GM12878 (cell line): ENCODE measurements around the gene ANAPC7. TPM values are rescaled to one million over a fixed set of nuclear protein-coding genes. Genes with fewer than 3 reads are reported as not detected.

Experiments used
- ATAC-seq: fragments of 200-7000 bp; cut with Tn5 transposase; 3 replicates; pipeline ENCODE4 v1.9.1; 2020; ENCODE audit warnings: mild to moderate bottlenecking, moderate library complexity
- BruUV-seq: library from RNA; stranded (reverse); fragments of 400-500 nt; replicated peaks from 2 replicates; lab custom pipeline; 2021; lab: Mats Ljungman, UMichigan
- CTCF ChIA-PET: fragments of 300-600 bp; sonication (Branson Sonifier 250); formaldehyde crosslinking; extraction: SDS; loops from one replicate; lab custom pipeline; 2021; ENCODE audit warnings: inconsistent platforms; lab: Yijun Ruan, JAX
- POLR2A ChIA-PET: fragments of 350-600 bp; formaldehyde crosslinking; extraction: SDS; loops from one replicate; lab custom pipeline; 2021; ENCODE audit warnings: inconsistent platforms; lab: Charles Lee
- RAD21 ChIA-PET: fragments of 300-600 bp; sonication (Branson Sonifier 250); formaldehyde crosslinking; loops from one replicate; lab custom pipeline; 2023; ENCODE audit warnings: antibody characterized with exemption; ENCODE audit not compliant: unreplicated experiment; lab: Charles Lee
- SMC1A ChIA-PET: fragments of 300-600 bp; sonication (Branson Sonifier 250); formaldehyde crosslinking; loops from one replicate; lab custom pipeline; 2023; ENCODE audit not compliant: unreplicated experiment, uncharacterized antibody; lab: Charles Lee
- DNase-seq: peaks from one replicate; pipeline ENCODE4 v3.0.0-alpha.2; 2011; ENCODE audit warnings: low read depth, low spot score
- FAIRE-seq: peaks from 3 replicates; lab custom pipeline; 2011; peaks lifted over from hg19 to GRCh38; lab: Jason Lieb, UNC
- H2AFZ ChIP-seq: 2 replicates; pipeline ENCODE4 v1.6.0; 2011; ENCODE audit warnings: low read depth, low read length, control low read depth; ENCODE audit not compliant: control insufficient read depth
- H3K27ac ChIP-seq: 2 replicates; pipeline ENCODE4 v1.5.1; 2011; ENCODE audit warnings: control low read depth; ENCODE audit not compliant: control insufficient read depth, insufficient read depth
- H3K27me3 ChIP-seq, 2 experiments: replicated peaks in 1 of 2; 2 replicates each; pipeline versions ENCODE4 v1.6.0 to v1.6.1; 2011; ENCODE audit warnings: low read length in 1 of 2; ENCODE audit not compliant: control insufficient read depth in 2 of 2, insufficient read depth in 2 of 2
- H3K36me3 ChIP-seq, 2 experiments: 2 replicates each; pipeline ENCODE4 v1.5.1; 2011; ENCODE audit warnings: low read length in 1 of 2; ENCODE audit not compliant: control insufficient read depth in 2 of 2, insufficient read depth in 2 of 2
- H3K4me1 ChIP-seq: 2 replicates; pipeline ENCODE4 v1.6.1; 2011; ENCODE audit warnings: mild to moderate bottlenecking, low read length, moderate library complexity, mixed read lengths; ENCODE audit not compliant: control insufficient read depth, insufficient read depth
- H3K4me2 ChIP-seq: 2 replicates; pipeline ENCODE4 v1.6.0; 2011; ENCODE audit warnings: control low read depth; ENCODE audit not compliant: control insufficient read depth, insufficient read depth
- H3K4me3 ChIP-seq: fragments of 200-600 bp; sonication (generic); 2 replicates; pipeline ENCODE4 v1.5.1; 2016
- H3K79me2 ChIP-seq: 2 replicates; pipeline ENCODE4 v1.6.0; 2011; ENCODE audit warnings: low read length; ENCODE audit not compliant: control insufficient read depth, insufficient read depth
- H3K9ac ChIP-seq: 2 replicates; pipeline ENCODE4 v1.8.0; 2011; ENCODE audit warnings: low read length, control low read depth, mixed read lengths; ENCODE audit not compliant: control insufficient read depth, insufficient read depth
- H3K9me3 ChIP-seq: replicated peaks from 3 replicates; pipeline ENCODE4 v1.5.1; 2011; ENCODE audit warnings: mild to moderate bottlenecking, low read length; ENCODE audit not compliant: control insufficient read depth, insufficient read depth
- H4K20me1 ChIP-seq: 2 replicates; pipeline ENCODE4 v1.6.0; 2011; ENCODE audit not compliant: control insufficient read depth, insufficient read depth
- ATF2 ChIP-seq: IDR thresholded peaks from 2 replicates; pipeline ENCODE4 v1.6.1; 2012; ENCODE audit warnings: low read length, inconsistent platforms
- CUX1 ChIP-seq: IDR thresholded peaks from 2 replicates; pipeline ENCODE4 v1.6.1; 2012; ENCODE audit warnings: improper control_type of control experiment, low read depth, low read length; ENCODE audit not compliant: insufficient replicate concordance
- DPF2 ChIP-seq: fragments of 450-650 bp; IDR thresholded peaks from 2 replicates; pipeline ENCODE4 v1.6.1; 2017; ENCODE audit warnings: mild to moderate bottlenecking
- IRF3 ChIP-seq: fragments of 450-650 bp; IDR thresholded peaks from 2 replicates; pipeline ENCODE4 v1.6.1; 2014; ENCODE audit warnings: mild to moderate bottlenecking
- MEF2B ChIP-seq: fragments of 450-650 bp; IDR thresholded peaks from 2 replicates; pipeline ENCODE4 v1.6.1; 2018; ENCODE audit warnings: mild to moderate bottlenecking, moderate library complexity; ENCODE audit not compliant: partially characterized antibody, poor library complexity, severe bottlenecking
- NBN ChIP-seq: fragments of 450-650 bp; IDR thresholded peaks from 2 replicates; pipeline ENCODE4 v1.6.1; 2016
- NFIC ChIP-seq: IDR thresholded peaks from 2 replicates; pipeline ENCODE4 v1.6.1; 2012; ENCODE audit warnings: low read depth, mild to moderate bottlenecking, inconsistent platforms, low read length, moderate library complexity
- PAX8 ChIP-seq: fragments of 450-650 bp; IDR thresholded peaks from 2 replicates; pipeline ENCODE4 v1.6.1; 2017; ENCODE audit warnings: mild to moderate bottlenecking, moderate library complexity
- PKNOX1 ChIP-seq: fragments of 450-650 bp; IDR thresholded peaks from 2 replicates; pipeline ENCODE4 v1.6.1; 2016; ENCODE audit warnings: mild to moderate bottlenecking
- POU2F2 ChIP-seq: IDR thresholded peaks from 3 replicates; pipeline ENCODE4 v1.6.1; 2011; ENCODE audit warnings: low read depth, mild to moderate bottlenecking, low read length, borderline replicate concordance
- SPI1 ChIP-seq: IDR thresholded peaks from 2 replicates; pipeline ENCODE4 v1.6.1; 2011; ENCODE audit warnings: low read depth, mild to moderate bottlenecking, low read length, moderate library complexity, borderline replicate concordance; ENCODE audit not compliant: insufficient read depth
- TCF3 ChIP-seq: IDR thresholded peaks from 2 replicates; pipeline ENCODE4 v1.6.1; 2012; ENCODE audit warnings: low read depth, mild to moderate bottlenecking, low read length, borderline replicate concordance; ENCODE audit not compliant: insufficient read depth
- YY1 ChIP-seq: IDR thresholded peaks from 2 replicates; pipeline ENCODE4 v1.6.1; 2011; ENCODE audit warnings: low read depth, mild to moderate bottlenecking, low read length
- ZNF274 ChIP-seq: IDR thresholded peaks from one replicate; pipeline ENCODE4 v1.8.0; 2011; ENCODE audit not compliant: insufficient read length, insufficient read depth
- WGBS: methylation state at CpG from one replicate; pipeline ENCODE4 v1.1.6; 2016; ENCODE audit warnings: low lambda C conversion rate; ENCODE audit not compliant: insufficient replicate concordance, insufficient coverage; ENCODE audit errors: missing lambda C conversion rate; 5-methylcytosine and 5-hydroxymethylcytosine counted together
- in situ Hi-C: fragments of 300-500 bp; cut with MboI; formaldehyde crosslinking; loops from 9 replicates; pipeline ENCODE4 v1.14.3; 2018; ENCODE audit warnings: mixed read lengths
- intact Hi-C: fragments of 100-400 bp; cut with micrococcal nuclease; formaldehyde crosslinking; loops from one replicate; pipeline ENCODE4 v1.14.2; 2022; ENCODE audit not compliant: unreplicated experiment
- polyA plus RNA-seq, 11 experiments: library from polyadenylated mRNA; depleted of rRNA in 4 of 11; unstranded in 6 of 11; stranded (reverse) in 5 of 11; fragments of >200 nt; fragmentation: Nextera tagmentation in 4 of 11; fragmentation: Illumina TruSeq in 1 of 11; extraction: Ambion mirVana in 4 of 11; extraction: Trizol in 1 of 11; gene quantifications; 1 replicate in 1 of 11; 2 replicates in 10 of 11; pipeline versions ENCODE4 v1.2.1 to v1.2.3, GENCODE V29; 2011 to 2016; ENCODE audit warnings: inconsistent platforms in 2 of 11, missing spikeins in 2 of 11, low read depth in 1 of 11
- total RNA-seq, 4 experiments: library from RNA; depleted of rRNA in 3 of 4; stranded (reverse); fragments of >200 nt in 3 of 4; fragmentation: Illumina TruSeq in 1 of 4; extraction: Trizol in 1 of 4; gene quantifications; 2 replicates each; pipeline versions ENCODE4 v1.2.1 to v1.2.3, GENCODE V29; 2013 to 2021

ANAPC7 gene
- total and polyA plus RNA-seq, 10 of the 15 experiments (the other 5 are each of a cell fraction or from before 2014, with no cell fraction given) = 24.5 to 77.9 (median 58.6) TPM

- H3K4me2 ChIP-seq = no peak overlapping the region
- H3K27me3 ChIP-seq = no peaks in the 10 kb centered on the region
- no peaks in the 10 kb centered on the region for H4K20me1 ChIP-seq
- no peak overlapping the region for H3K4me3 ChIP-seq
- ChIA-PET RAD21 (interaction anchor here (1.0 kb wide), 1 partner anchor 57 kb away, joined by 3 read pairs; no protein-coding TSS in a partner anchor), POLR2A (interaction anchor here (1.2 kb wide), 1 partner anchor 63 kb away, joined by 3 read pairs; no protein-coding TSS in a partner anchor), CTCF (interaction anchor here (0.7 kb wide), 1 partner anchor 8 kb away, joined by 3 read pairs; no protein-coding TSS in a partner anchor), SMC1A (interaction anchor here (1.3 to 1.6 kb wide), 4 partner anchors 10 to 117 kb away, joined by 4 read pairs; no protein-coding TSS in a partner anchor)
- FAIRE-seq = no peak
- H3K27ac ChIP-seq = no peak overlapping the region
- in situ Hi-C loops (no loop called here), intact Hi-C loops (no loop called here)
- peaks cover 56 to 69% of the 10 kb centered on the region in 2 experiments for H3K36me3 ChIP-seq
- ATAC-seq = peak; percentile 77
- no peaks in the 10 kb centered on the region for H3K9me3 ChIP-seq
- no TSS peak for BruUV-seq
- 0 out of 2 replicates have a peak, but pooled peaks cover 4% of the 10 kb centered on the region for H3K4me1 ChIP-seq
- H3K9ac ChIP-seq = no peak overlapping the region
- no peak for DNase-seq
- no peak overlapping the region for H2AFZ ChIP-seq
- 14% methylated on average over 3 of the region's 3 CpGs for WGBS
- H3K79me2 ChIP-seq = no peaks in the 10 kb centered on the region
- no peak for TF ChIP-seq TCF3
- no peak for TF ChIP-seq DPF2
- no peak for TF ChIP-seq PAX8
- no peak for TF ChIP-seq PKNOX1
- no peak for TF ChIP-seq IRF3
- TF ChIP-seq NFIC = no peak
- TF ChIP-seq POU2F2 = peak; percentile 83; the same call in 2 of the 3 replicates
- peak; percentile 48; the same call in 1 of the 2 replicates for TF ChIP-seq SPI1
- peak; percentile 67 for TF ChIP-seq MEF2B
- TF ChIP-seq CUX1 = no peak
- TF ChIP-seq ATF2 = no peak
- no peak for TF ChIP-seq NBN
- TF ChIP-seq YY1 = 0 out of 2 replicates have a peak, but pooled peaks have one; percentile 45
- no peak for TF ChIP-seq ZNF274
Measured at GRCh38 chr12:110338754-110339153, 64.8 kb downstream of the ANAPC7 start.
